HFF-Myc (cell line): Measurements from ENCODE around the gene SLC27A3.

Source experiments
- DNase-seq: peaks from one replicate; pipeline ENCODE4 v3.0.0-alpha.2; 2011; ENCODE audit warnings: low read depth; ENCODE audit errors: extremely low read depth
- H3K4me3 ChIP-seq: replicated peaks from 2 replicates; pipeline ENCODE4 v1.5.1; 2011; ENCODE audit warnings: low read depth, mild to moderate bottlenecking, control low read depth, low read length
- CTCF ChIP-seq: IDR thresholded peaks from 2 replicates; pipeline ENCODE4 v1.5.1; 2012; ENCODE audit warnings: mild to moderate bottlenecking, low read depth, low read length, control low read depth; ENCODE audit errors: missing control alignments

The SLC27A3 gene

DNA sequence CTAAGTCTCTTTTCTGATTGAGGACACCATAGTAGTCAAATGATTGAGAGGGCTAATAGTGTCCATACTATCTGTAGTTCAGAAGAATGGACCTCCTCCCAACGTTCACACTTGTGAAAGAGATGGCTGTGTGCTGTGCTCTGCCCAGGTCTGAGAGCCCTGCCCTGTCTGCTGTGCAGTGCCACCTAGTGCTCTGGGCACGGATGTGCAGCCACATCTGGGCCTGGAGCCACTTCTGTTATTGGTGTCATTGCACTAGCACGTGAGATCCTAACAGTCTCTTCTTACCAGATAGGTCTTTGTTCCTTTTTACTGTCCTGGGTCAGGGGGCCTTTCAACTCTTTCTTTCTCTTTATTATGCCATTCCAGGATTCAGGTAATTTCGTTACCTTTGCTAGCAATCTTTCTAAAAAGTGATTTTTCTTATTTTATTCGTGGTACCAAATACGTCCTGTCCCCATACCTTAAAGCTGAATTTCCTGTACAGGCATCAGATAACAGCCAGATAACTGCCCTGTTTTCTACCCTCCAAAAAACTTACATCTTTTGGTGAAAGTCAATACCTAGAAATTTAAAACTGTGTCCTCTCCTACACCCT is 25.7 kb upstream of the SLC27A3 start:
- DNase-seq, result peak; percentile 56
- H3K4me3 ChIP-seq, result no peak overlapping the region
- TF ChIP-seq CTCF, result peak; percentile 95

DNA sequence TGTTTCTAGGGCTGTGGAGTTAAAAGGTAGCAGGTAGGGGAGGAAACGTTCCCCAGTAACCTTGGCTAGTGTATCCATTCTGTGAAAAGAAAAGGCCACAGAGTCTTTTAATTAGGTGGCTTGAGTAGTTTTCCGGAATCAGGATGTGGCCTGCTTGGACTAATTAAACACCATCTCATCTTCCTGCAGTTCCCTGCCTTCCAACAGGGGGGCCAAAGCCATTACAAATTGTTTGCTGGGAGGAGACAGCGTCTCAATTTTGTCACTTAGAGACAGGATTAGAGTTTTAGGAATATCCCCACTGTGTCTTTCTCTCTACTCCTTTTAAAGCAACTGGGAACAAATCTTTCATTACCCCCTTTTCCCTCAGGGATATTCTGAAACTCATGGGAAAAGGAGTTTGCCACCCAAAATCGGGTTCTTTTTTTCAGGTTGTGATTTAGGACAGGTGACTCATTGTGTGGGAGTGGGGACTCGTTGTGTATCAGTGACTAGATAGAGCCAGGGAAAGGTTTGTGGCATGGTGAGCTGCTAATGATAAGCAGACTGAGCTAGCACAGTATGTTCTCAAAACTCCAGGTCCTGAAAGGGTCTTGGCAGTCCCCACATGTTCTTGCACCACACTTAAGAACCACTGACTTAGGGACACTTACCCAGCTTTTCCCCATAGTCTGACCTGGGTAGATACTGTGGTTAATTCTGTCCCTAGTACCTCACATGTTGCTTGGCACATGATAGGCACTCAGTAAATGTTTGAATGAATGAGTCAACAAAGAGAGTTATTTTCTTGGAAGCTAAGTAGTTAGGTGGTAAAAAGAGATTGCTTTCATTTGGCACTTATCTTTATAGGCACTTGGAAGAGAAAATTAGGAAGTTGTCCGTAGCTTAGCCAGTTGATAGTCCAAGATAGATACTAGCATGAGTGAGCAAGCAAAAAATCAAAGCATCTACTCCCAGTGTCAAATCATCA is 24.9 kb upstream of the SLC27A3 start:
- TF ChIP-seq CTCF, result no peak
- DNase-seq, result no peak

DNA sequence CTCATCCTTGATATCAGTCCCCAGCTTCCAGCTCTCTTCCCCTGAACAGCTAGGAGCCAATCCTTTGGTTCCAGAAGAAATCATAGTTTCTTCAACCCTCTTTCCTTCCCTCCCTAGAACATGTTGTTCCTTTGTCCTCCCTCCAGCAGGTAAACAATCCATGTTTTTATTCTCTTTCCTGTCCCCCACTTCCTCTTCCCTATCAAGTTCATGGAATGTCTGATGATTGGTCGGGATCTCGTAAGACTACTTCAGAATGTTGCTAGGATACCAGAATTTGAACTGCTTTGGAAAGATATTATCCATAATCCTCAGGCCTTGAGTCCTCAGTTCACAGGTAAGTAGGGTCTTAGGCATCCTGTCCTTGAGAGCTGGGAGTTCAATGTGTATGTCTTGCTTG is 23.1 kb upstream of the SLC27A3 start:
- H3K4me3 ChIP-seq, result no peak overlapping the region
- DNase-seq, result no peak
- no peak for TF ChIP-seq CTCF

More for the DNA sequence above, 24.9 kb upstream of the SLC27A3 start:
- no peak overlapping the region for H3K4me3 ChIP-seq

GRCh38 chr1:153752571-153753195 is 22.5 kb upstream of the SLC27A3 start:
- DNase-seq, result no peak
- H3K4me3 ChIP-seq, result no peak overlapping the region
- no peak for TF ChIP-seq CTCF

GRCh38 chr1:153754266-153754665 is 20.9 kb upstream of the SLC27A3 start:
- no peak overlapping the region for H3K4me3 ChIP-seq
- no peak for TF ChIP-seq CTCF
- no peak for DNase-seq

DNA sequence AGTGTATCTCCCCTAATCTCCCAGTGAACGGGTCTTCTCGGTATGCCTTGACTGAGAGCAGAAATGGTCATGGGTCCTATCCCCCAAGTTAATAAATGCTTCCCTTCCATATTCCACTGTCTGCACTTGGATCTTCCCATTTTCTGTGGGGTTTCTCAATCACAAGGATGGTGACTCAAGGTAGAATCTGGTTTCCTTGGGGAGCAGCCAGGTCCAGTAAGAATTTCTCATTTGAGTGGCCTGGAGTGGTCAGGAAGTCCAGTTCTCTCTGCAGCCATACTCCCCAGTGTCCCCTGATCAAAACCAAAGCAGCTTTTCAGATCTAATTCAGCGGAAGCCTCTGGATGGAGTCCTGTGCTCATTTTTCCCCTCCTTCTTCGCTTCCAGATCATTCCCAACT is 14.8 kb upstream of the SLC27A3 start:
- no peak overlapping the region for H3K4me3 ChIP-seq
- no peak for TF ChIP-seq CTCF
- DNase-seq, result no peak
